Activated naive CD8-positive, alpha-beta T cell treated with anti-CD3 and anti-CD28 coated beads for 36 hours (primary cell): ENCODE data around the gene AIF1. TPM values are rescaled to one million over a fixed set of nuclear protein-coding genes. Genes with fewer than 3 reads are reported as not detected.

Experiments used
- total RNA-seq, 2 experiments: library from RNA; stranded (reverse); gene quantifications; one replicate each; pipeline ENCODE4 v1.2.3, GENCODE V29; 2021

The AIF1 gene
- total RNA-seq, 2 experiments from 2014 or later, result 150 to 157 TPM

Other genes starting within 250 kb of the AIF1 start
- 10 to 100 TPM; 10.5 to 11.3 TPM for gene MICA, start 211.6 kb upstream of the AIF1 start, total RNA-seq
- 10 to 100 TPM; 17.7 to 18.5 TPM for gene MICB, start 117.1 kb upstream of the AIF1 start, total RNA-seq
- gene MCCD1, start 86.3 kb upstream of the AIF1 start, total RNA-seq, result not detected
- gene DDX39B, start 73.2 kb upstream of the AIF1 start, total RNA-seq, result 100 to 1,000 TPM; 570 to 580 TPM
- 1 to 10 TPM; 1.0 to 1.5 TPM for gene ATP6V1G2, start 68.6 kb upstream of the AIF1 start, total RNA-seq
- gene NFKBIL1, start 67.6 kb upstream of the AIF1 start, total RNA-seq, result 10 to 100 TPM; 10.6 TPM
- 100 to 1,000 TPM; 328 to 335 TPM for gene LTA, start 42.9 kb upstream of the AIF1 start, total RNA-seq
- gene TNF, start 39.7 kb upstream of the AIF1 start, total RNA-seq, result 100 to 1,000 TPM; 114 to 115 TPM
- gene LTB, start 32.8 kb upstream of the AIF1 start, total RNA-seq, result 100 to 1,000 TPM; 273 TPM
- gene LST1, start 29.0 kb upstream of the AIF1 start, total RNA-seq, result 10 to 100 TPM; 29.1 TPM
- gene NCR3, start 22.2 kb upstream of the AIF1 start, total RNA-seq, result 10 to 100 TPM; 28.7 to 31.2 TPM
- gene PRRC2A, start 5.5 kb downstream of the AIF1 start, total RNA-seq, result 100 to 1,000 TPM; 244 to 252 TPM
- gene BAG6, start 37.4 kb downstream of the AIF1 start, total RNA-seq, result 100 to 1,000 TPM; 244 to 246 TPM
- gene APOM, start 40.7 kb downstream of the AIF1 start, total RNA-seq, result 1 to 10 TPM; 5.1 to 5.7 TPM
- 10 to 100 TPM; 10.8 to 11.1 TPM for gene C6orf47, start 45.5 kb downstream of the AIF1 start, total RNA-seq
- 10 to 100 TPM; 33.3 to 37.0 TPM for gene GPANK1, start 49.8 kb downstream of the AIF1 start, total RNA-seq
- gene CSNK2B, start 50.8 kb downstream of the AIF1 start, total RNA-seq, result 100 to 1,000 TPM; 297 to 307 TPM
- gene LY6G5B, start 54.7 kb downstream of the AIF1 start, total RNA-seq, result 10 to 100 TPM; 17.6 to 21.4 TPM
- gene LY6G5C, start 65.8 kb downstream of the AIF1 start, total RNA-seq, result 1 to 10 TPM; 2.3 to 2.4 TPM
- gene ABHD16A, start 88.1 kb downstream of the AIF1 start, total RNA-seq, result 10 to 100 TPM; 33.3 to 35.8 TPM
- not detected for gene LY6G6F, start 91.6 kb downstream of the AIF1 start, total RNA-seq
- gene LY6G6D, start 100.1 kb downstream of the AIF1 start, total RNA-seq, result not detected
- not detected for gene LY6G6C, start 106.5 kb downstream of the AIF1 start, total RNA-seq
- under 1 TPM; 0.16 to 0.56 TPM for gene MPIG6B, start 108.1 kb downstream of the AIF1 start, total RNA-seq
- 1 to 10 TPM; 3.5 to 3.8 TPM for gene DDAH2, start 114.1 kb downstream of the AIF1 start, total RNA-seq
- gene CLIC1, start 121.3 kb downstream of the AIF1 start, total RNA-seq, result 100 to 1,000 TPM; 328 to 329 TPM
- gene MSH5, start 124.8 kb downstream of the AIF1 start, total RNA-seq, result 10 to 100 TPM; 48.1 to 53.4 TPM
- gene SAPCD1, start 147.4 kb downstream of the AIF1 start, total RNA-seq, result 1 to 10 TPM; 7.6 to 9.5 TPM
- 1 to 10 TPM; 1.6 to 1.7 TPM for gene VWA7, start 162.1 kb downstream of the AIF1 start, total RNA-seq
- gene VARS1, start 180.5 kb downstream of the AIF1 start, total RNA-seq, result 100 to 1,000 TPM; 176 to 181 TPM
- gene LSM2, start 191.7 kb downstream of the AIF1 start, total RNA-seq, result 100 to 1,000 TPM; 145 TPM
- 1 to 10 TPM; 1.2 to 1.5 TPM for gene HSPA1L, start 200.0 kb downstream of the AIF1 start, total RNA-seq
- 10 to 100 TPM; 24.3 to 24.8 TPM for gene HSPA1A, start 200.3 kb downstream of the AIF1 start, total RNA-seq
- 10 to 100 TPM; 21.6 to 24.3 TPM for gene HSPA1B, start 212.5 kb downstream of the AIF1 start, total RNA-seq
- 10 to 100 TPM; 12.4 to 12.9 TPM for gene NEU1, start 247.6 kb downstream of the AIF1 start, total RNA-seq